ENCODE measurements around the gene SLC9A7. TPM values are rescaled to one million over a fixed set of nuclear protein-coding genes. Genes with fewer than 3 reads are reported as not detected.

The SLC9A7 gene
- total RNA-seq, 1 donor from 2014 or later = 10.7 TPM

DNA sequence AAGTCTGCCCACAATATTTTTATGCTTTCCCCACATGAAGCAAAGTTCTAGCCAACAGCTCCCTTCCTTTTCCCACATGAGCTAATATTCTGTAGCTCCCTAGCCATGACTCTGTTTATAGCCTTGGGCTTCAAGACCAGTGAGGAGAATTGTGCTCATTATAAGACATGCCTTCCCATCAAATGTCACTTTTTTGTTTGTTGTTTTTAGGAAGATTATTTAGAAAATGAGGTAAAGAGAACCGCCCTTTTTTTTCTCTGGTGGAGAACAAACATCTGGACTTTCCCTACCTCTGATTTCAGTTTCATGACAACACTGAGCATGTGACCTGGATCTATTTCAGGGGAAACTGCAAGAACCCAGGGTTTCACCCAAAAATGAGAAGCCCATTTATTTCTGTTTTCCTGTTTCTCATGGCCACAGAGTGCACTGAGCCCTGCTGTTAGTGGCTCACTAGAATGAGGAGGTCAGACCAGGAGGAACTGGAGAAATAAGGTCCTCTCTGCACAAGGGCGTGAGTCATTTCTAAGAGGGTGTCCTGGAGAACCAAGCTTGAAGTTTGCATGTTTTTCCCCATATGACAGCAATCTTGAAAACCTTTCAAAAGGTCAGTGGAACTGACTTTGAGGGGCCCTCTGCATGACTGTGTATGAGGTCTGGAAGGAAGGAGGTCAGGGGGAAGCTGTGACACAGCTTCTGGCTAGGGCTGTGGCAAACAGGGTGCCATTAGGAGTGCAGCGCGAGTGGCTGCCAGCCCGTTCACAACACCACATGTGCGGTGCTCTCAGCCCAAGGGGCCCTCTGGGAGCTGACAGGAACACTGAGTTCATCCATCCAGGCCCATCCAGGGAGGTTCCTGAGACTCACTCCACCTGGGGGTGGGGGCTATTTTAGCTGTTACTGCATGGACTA is 130.2 kb downstream of the SLC9A7 start:
- no peak overlapping the region for H3K4me3 ChIP-seq (ENCODE audit: low read depth, low read length)
- TF ChIP-seq, protein P1, sequence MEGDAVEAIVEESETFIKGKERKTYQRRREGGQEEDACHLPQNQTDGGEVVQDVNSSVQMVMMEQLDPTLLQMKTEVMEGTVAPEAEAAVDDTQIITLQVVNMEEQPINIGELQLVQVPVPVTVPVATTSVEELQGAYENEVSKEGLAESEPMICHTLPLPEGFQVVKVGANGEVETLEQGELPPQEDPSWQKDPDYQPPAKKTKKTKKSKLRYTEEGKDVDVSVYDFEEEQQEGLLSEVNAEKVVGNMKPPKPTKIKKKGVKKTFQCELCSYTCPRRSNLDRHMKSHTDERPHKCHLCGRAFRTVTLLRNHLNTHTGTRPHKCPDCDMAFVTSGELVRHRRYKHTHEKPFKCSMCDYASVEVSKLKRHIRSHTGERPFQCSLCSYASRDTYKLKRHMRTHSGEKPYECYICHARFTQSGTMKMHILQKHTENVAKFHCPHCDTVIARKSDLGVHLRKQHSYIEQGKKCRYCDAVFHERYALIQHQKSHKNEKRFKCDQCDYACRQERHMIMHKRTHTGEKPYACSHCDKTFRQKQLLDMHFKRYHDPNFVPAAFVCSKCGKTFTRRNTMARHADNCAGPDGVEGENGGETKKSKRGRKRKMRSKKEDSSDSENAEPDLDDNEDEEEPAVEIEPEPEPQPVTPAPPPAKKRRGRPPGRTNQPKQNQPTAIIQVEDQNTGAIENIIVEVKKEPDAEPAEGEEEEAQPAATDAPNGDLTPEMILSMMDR (conservative IDR thresholded peaks at IDR 0.05; ENCODE audit: low read depth, low read length) = no peak
- DNase-seq (ENCODE audit: low read depth) = no peak

DNA sequence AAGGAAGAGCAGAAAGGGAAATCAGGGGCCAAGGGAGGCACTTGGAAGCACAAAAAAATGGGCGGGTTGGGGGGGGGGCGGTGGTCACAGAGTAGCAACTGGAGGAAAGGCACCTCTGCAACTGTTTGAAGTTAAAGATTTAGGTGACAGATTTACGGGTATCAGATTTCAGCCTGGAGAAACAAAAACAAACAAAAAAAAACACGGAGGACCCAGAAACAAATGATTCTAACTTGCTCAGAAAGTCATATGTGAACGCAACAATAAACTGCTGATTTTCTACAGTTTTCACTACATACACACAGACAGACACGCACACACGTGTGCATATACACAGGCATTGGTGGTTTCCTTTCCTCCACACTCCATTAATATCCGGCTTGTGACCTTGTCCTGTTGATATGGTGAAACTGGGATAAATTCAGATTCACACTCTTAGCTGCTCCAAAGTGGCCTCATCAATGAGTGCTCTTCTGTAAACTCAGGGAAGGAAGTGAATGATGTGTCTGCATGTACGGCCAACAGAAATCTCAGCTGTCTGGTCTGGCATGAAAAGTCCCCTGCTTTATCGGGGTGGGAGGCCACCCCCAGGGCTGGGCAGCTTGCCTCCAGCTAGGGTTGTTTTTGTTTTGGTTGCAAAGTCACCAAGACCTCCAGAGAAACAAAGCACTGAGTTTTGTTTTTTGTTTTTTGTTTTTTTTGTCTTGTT is 131.1 kb downstream of the SLC9A7 start:
- TF ChIP-seq, protein P1 (conservative IDR thresholded peaks at IDR 0.05; ENCODE audit: low read depth, low read length) = no peak
- no peak overlapping the region for H3K4me3 ChIP-seq (ENCODE audit: low read depth, low read length)
- DNase-seq (ENCODE audit: low read depth) = no peak

DNA sequence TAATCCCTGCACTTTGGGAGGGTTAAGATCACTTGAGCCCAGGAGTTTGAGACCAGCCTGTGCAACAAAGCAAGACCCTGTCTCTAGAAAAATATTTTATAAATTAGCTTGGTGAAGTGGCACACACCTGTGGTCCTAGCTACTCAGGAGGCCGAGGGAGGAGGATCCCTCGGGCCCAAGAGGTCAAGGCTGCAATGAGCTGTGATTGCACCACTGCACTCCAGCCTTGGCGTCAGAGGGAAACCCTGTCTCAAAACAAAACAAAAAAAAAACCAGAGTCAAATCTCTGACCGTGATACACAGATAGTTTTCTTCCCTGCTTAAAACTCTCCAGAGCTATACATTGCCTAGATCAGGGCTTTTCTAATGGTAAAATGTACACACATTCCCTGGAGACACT is 131.9 kb downstream of the SLC9A7 start:
- DNase-seq (ENCODE audit: low read depth) = no peak
- TF ChIP-seq, protein P1 (conservative IDR thresholded peaks at IDR 0.05; ENCODE audit: low read depth, low read length) = no peak
- no peak overlapping the region for H3K4me3 ChIP-seq (ENCODE audit: low read depth, low read length)

DNA sequence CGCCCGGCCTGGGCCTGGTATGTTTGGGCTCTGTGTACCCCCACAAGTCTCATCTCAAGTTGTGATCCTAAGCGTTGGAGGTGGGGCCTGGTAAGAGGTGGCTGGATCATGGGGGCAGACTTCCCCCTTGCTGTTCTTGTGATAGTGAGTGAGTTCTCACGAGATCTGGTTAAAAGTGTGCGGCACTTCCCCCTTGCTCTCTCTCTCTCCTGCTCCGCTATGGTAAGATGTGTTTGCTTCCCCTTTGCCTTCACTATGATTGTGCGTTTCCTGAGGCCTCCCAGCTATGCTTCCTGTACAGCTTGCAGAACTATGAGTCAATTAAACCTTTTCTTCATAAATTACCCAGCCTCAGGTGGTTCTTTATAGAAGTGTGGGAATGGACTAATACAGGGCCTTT is 132.4 kb downstream of the SLC9A7 start:
- TF ChIP-seq, protein P1 (conservative IDR thresholded peaks at IDR 0.05; ENCODE audit: low read depth, low read length) = no peak
- H3K4me3 ChIP-seq (ENCODE audit: low read depth, low read length) = no peak overlapping the region
- DNase-seq (ENCODE audit: low read depth) = no peak

DNA sequence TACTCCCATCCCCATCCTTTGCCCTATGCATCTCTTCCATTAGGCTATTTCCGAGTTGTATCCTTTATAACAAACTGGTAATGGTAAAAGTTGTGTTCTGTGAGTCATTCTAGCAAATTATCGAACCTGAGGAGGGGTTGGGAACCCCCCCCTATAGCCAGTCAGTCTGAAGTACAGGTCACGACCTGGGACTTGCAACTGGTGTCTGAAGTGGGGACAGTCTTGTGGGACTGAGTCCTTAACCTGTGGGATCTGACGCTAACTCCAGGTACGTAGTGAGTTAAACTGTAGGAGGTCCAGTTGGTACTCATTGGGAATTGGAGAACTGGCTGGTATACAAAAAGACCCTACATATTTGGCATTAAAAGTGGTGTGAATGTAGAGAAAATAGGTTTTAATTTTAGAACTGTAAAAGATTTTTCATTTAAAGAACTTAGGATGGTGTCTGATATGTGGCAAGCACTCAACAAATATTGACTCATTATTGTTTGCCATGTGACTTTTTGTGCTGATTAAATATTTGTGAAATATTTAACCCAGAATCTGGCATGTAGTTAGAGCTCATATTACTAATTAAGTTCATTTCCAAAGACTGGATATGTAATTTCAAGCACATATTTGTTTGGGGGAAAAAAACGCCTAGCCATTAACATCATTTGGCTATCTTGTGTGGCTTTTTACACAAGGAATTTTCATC is 134.7 kb downstream of the SLC9A7 start:
- H3K4me3 ChIP-seq (ENCODE audit: low read depth, low read length) = no peak overlapping the region
- TF ChIP-seq, protein P1 (conservative IDR thresholded peaks at IDR 0.05; ENCODE audit: low read depth, low read length) = no peak
- DNase-seq (ENCODE audit: low read depth) = no peak

DNA sequence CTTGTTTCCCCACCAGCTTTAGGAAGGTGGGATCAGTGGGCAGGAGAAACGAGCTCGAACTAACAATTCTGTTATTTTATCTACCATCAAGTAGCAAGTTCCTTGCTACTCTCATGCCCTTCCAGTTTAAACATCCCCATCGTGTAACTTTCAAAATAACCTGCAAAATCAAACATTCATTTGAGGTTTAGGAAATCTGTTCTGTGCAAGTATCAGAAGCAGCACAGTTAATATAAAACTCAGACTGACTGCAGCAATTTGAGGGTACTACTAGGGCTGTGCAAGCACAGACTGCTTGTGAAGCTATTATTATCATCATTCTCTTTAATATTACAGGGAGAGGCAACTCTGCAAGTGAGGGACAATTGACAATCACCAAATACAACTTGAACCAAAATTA is 137.3 kb downstream of the SLC9A7 start:
- DNase-seq (ENCODE audit: low read depth) = no peak
- TF ChIP-seq, protein P1 (conservative IDR thresholded peaks at IDR 0.05; ENCODE audit: low read depth, low read length) = no peak
- no peak overlapping the region for H3K4me3 ChIP-seq (ENCODE audit: low read depth, low read length)

Data from epithelial cell of proximal tubule (primary cell).